ENCODE data around the gene TMTC1. TPM values are rescaled to one million over a fixed set of nuclear protein-coding genes. Genes with fewer than 3 reads are reported as not detected.

TMTC1 gene
- total RNA-seq, 1 donor from 2014 or later: not detected

- intact Hi-C loops (cut with micrococcal nuclease): no loop called here
Observed at GRCh38 chr12:29582146-29582545, 201.6 kb downstream of the TMTC1 start.

GRCh38 chr12:29581631-29582030 lies 202.1 kb downstream of the TMTC1 start:
- Mint-ChIP-seq H3K4me3 (no peak overlapping the region), H3K4me1 (no peaks in the 10 kb centered on the region), H3K36me3 (ENCODE audit: low read depth) (no peaks in the 10 kb centered on the region), H3K27ac (no peak overlapping the region), H3K27me3 (no peaks in the 10 kb centered on the region), H3K9me3 (no peaks in the 10 kb centered on the region)
- TF ChIP-seq CTCF (IDR thresholded peaks at IDR 0.05): no peak
- ATAC-seq (ENCODE audit: low read depth) (no peak), DNase-seq (no peak)
- CTCF ChIA-PET: no interaction called here
- POLR2A ChIA-PET: no interaction called here
- intact Hi-C loops (cut with micrococcal nuclease): no loop called here

More at GRCh38 chr12:29582146-29582545, 201.6 kb downstream of the TMTC1 start:
- Mint-ChIP-seq H3K27me3 (peaks cover 1% of the 10 kb centered on the region), H3K27ac (no peak overlapping the region), H3K9me3 (no peaks in the 10 kb centered on the region), H3K4me3 (no peak overlapping the region), H3K36me3 (ENCODE audit: low read depth) (no peaks in the 10 kb centered on the region), H3K4me1 (no peaks in the 10 kb centered on the region)
- DNase-seq (no peak), ATAC-seq (ENCODE audit: low read depth) (no peak)
- CTCF ChIA-PET: no interaction called here
- no peak for TF ChIP-seq CTCF (IDR thresholded peaks at IDR 0.05)
- POLR2A ChIA-PET: no interaction called here

- Mint-ChIP-seq H3K9me3 (no peaks in the 10 kb centered on the region), H3K27ac (no peak overlapping the region), H3K36me3 (ENCODE audit: low read depth) (no peaks in the 10 kb centered on the region), H3K4me3 (no peak overlapping the region), H3K27me3 (no peaks in the 10 kb centered on the region), H3K4me1 (no peaks in the 10 kb centered on the region)
- TF ChIP-seq CTCF (IDR thresholded peaks at IDR 0.05): no peak
- ATAC-seq (ENCODE audit: low read depth): no peak
- POLR2A ChIA-PET: no interaction called here
- DNase-seq: no peak
- CTCF ChIA-PET: no interaction called here
- intact Hi-C loops (cut with micrococcal nuclease): no loop called here
Observed at GRCh38 chr12:29580971-29581370, 202.8 kb downstream of the TMTC1 start.

- Mint-ChIP-seq H3K36me3 (ENCODE audit: low read depth) (no peaks in the 10 kb centered on the region), H3K4me3 (no peak overlapping the region), H3K9me3 (no peaks in the 10 kb centered on the region), H3K27me3 (no peaks in the 10 kb centered on the region), H3K27ac (no peak overlapping the region), H3K4me1 (no peaks in the 10 kb centered on the region)
- ChIA-PET CTCF (no interaction called here), POLR2A (no interaction called here)
- intact Hi-C loops (cut with micrococcal nuclease): no loop called here
- no peak for TF ChIP-seq CTCF (IDR thresholded peaks at IDR 0.05)
- no peak for DNase-seq
- no peak for ATAC-seq (ENCODE audit: low read depth)
Observed at GRCh38 chr12:29578731-29579130, 205.0 kb downstream of the TMTC1 start.

- H3K27me3 Mint-ChIP-seq: no peaks in the 10 kb centered on the region
- POLR2A ChIA-PET: no interaction called here
- H3K4me1 Mint-ChIP-seq: no peaks in the 10 kb centered on the region
- ATAC-seq (ENCODE audit: low read depth) (no peak), DNase-seq (no peak)
- CTCF ChIA-PET: no interaction called here
- H3K36me3 Mint-ChIP-seq (ENCODE audit: low read depth): no peaks in the 10 kb centered on the region
- H3K27ac Mint-ChIP-seq: no peak overlapping the region
- no peaks in the 10 kb centered on the region for H3K9me3 Mint-ChIP-seq
- H3K4me3 Mint-ChIP-seq: no peak overlapping the region
- TF ChIP-seq CTCF (IDR thresholded peaks at IDR 0.05): no peak
- intact Hi-C loops (cut with micrococcal nuclease): no loop called here
Observed at GRCh38 chr12:29578070-29578469, 205.7 kb downstream of the TMTC1 start.
